ENCODE data around the gene HABP2. TPM values are rescaled to one million over a fixed set of nuclear protein-coding genes. Genes with fewer than 3 reads are reported as not detected.

Gene HABP2
- total RNA-seq, 1 donor from 2014 or later, result not detected

GRCh38 chr10:113525713-113526112 lies 27.1 kb upstream of the HABP2 start:
- intact Hi-C loops (cut with micrococcal nuclease), result no loop called here

- intact Hi-C loops (cut with micrococcal nuclease), result no loop called here
Observed at GRCh38 chr10:113527211-113527906, 25.5 kb upstream of the HABP2 start.

GRCh38 chr10:113528876-113529275 lies 24.0 kb upstream of the HABP2 start:
- intact Hi-C loops (cut with micrococcal nuclease), result no loop called here

- intact Hi-C loops (cut with micrococcal nuclease), result no loop called here
Observed at GRCh38 chr10:113529575-113529974, 23.3 kb upstream of the HABP2 start.

- intact Hi-C loops (cut with micrococcal nuclease), result no loop called here
Observed at GRCh38 chr10:113530476-113530875, 22.4 kb upstream of the HABP2 start.

- intact Hi-C loops (cut with micrococcal nuclease), result no loop called here
Observed at GRCh38 chr10:113532724-113533123, 20.1 kb upstream of the HABP2 start.

GRCh38 chr10:113533801-113534200 lies 19.1 kb upstream of the HABP2 start:
- intact Hi-C loops (cut with micrococcal nuclease), result no loop called here

- intact Hi-C loops (cut with micrococcal nuclease), result no loop called here
Observed at GRCh38 chr10:113534423-113534822, 18.4 kb upstream of the HABP2 start.

GRCh38 chr10:113537672-113538071 lies 15.2 kb upstream of the HABP2 start:
- intact Hi-C loops (cut with micrococcal nuclease), result no loop called here

GRCh38 chr10:113538151-113538550 lies 14.7 kb upstream of the HABP2 start:
- intact Hi-C loops (cut with micrococcal nuclease), result no loop called here

- intact Hi-C loops (cut with micrococcal nuclease), result no loop called here
Observed at GRCh38 chr10:113539789-113540188, 13.1 kb upstream of the HABP2 start.

- intact Hi-C loops (cut with micrococcal nuclease), result no loop called here
Observed at GRCh38 chr10:113540845-113541548, 11.9 kb upstream of the HABP2 start.

GRCh38 chr10:113541549-113541927 lies 11.3 kb upstream of the HABP2 start:
- intact Hi-C loops (cut with micrococcal nuclease), result no loop called here

GRCh38 chr10:113543107-113543955 lies 9.5 kb upstream of the HABP2 start:
- intact Hi-C loops (cut with micrococcal nuclease), result no loop called here

GRCh38 chr10:113544392-113544791 lies 8.5 kb upstream of the HABP2 start:
- intact Hi-C loops (cut with micrococcal nuclease), result no loop called here

- intact Hi-C loops (cut with micrococcal nuclease), result no loop called here
Observed at GRCh38 chr10:113547426-113547825, 5.4 kb upstream of the HABP2 start.

- intact Hi-C loops (cut with micrococcal nuclease), result no loop called here
Observed at GRCh38 chr10:113549856-113550255, 3.0 kb upstream of the HABP2 start.

- intact Hi-C loops (cut with micrococcal nuclease), result no loop called here
Observed at GRCh38 chr10:113550365-113550764, 2.5 kb upstream of the HABP2 start.

- intact Hi-C loops (cut with micrococcal nuclease), result no loop called here
Observed at GRCh38 chr10:113552014-113552413, 839 bp upstream of the HABP2 start.

GRCh38 chr10:113553149-113553548 lies 296 bp downstream of the HABP2 start:
- intact Hi-C loops (cut with micrococcal nuclease), result no loop called here

- intact Hi-C loops (cut with micrococcal nuclease), result no loop called here
Observed at GRCh38 chr10:113554214-113554613, 1.4 kb downstream of the HABP2 start.

GRCh38 chr10:113555245-113555644 lies 2.4 kb downstream of the HABP2 start:
- intact Hi-C loops (cut with micrococcal nuclease), result no loop called here
